HG03135 (cell line): Measurements from ENCODE around the gene TRABD2A.
A peak's percentile ranks its signal among the peaks of the same experiment; 100 is the strongest.

ENCODE experiments used
- ATAC-seq: cut with Tn5 transposase; IDR thresholded peaks from one replicate; pipeline ENCODE4 v1.9.1; 2021; ENCODE audit warnings: mild to moderate bottlenecking, moderate library complexity; ENCODE audit not compliant: unreplicated experiment

Gene TRABD2A

DNA sequence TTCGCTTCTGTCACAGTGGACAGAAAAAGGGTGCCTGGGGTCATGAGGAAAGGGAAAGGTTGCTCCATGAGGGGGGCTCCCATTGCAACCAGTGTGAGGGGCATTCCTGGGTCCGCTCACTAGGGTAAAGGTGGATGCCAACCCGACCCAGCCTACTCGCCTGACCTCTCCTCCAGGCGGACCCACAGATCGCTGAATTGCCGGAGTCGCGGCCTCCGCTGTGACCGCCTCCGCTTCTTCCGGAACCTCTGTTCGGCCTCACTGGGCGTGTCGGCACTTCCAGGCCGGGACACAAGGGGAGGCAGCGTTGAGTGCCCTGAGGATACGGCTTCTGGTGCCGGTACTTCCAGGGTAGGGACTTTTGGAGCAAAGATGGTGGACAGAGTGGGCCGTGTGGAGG lies 57.1 kb downstream of the TRABD2A start:
- no peak for ATAC-seq

DNA sequence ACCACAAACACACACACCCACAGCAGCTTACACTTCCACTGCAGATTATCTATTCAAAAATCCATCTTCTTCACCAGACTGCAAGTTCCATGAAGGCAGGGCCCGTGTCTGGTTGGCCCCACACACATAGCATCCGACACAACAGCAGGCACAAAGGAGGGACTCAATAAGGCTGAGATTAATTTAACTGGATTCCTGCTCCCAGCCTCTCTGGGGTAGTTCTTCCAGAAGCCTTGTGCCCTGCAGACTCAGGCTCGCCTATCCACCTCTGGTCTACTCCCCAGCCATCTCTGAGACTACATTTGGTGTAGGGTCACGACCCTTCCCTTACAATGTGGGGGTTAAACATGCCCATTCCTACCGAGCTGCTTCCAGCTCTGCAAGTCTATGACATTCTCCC lies 57.7 kb downstream of the TRABD2A start:
- no peak for ATAC-seq

DNA sequence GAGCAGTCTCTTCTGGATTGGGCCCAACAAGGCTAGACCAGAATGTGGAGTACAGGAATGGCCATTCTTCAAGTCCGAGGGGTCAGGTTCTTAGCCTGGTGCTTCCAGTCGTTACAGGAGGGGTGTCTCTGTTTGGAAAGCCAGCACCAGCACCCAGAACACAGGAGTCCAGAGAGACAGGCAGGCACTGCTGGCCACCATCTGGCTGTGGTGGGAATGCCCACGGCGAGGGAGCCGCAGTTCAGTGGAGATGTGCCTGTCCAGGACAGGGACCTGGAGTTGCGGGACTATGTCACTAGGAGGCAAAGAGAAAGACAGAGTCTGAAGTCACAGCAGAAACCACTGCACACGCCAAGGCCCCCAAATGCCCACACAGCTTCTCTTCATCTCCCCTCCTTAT lies 59.1 kb downstream of the TRABD2A start:
- ATAC-seq = no peak

DNA sequence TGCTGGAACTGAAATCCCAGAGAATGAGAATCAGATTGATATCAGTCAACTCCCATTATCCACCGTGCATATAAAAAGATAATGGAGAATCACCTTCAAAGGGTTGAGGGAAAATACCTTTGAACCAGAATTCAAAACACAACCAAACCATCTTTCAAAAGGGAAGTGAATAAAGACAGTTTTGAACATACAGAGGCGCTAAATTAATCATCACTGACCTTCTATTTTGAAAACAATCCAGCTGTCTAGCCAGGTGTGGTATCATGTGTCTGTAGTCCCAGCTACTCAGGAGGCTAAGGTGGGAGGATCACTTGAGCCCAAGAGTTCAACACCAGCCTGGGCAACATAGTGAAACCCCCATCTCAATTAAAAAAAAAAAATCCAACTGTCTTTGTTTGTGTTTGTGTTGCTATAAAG lies 63.6 kb downstream of the TRABD2A start:
- ATAC-seq = peak; percentile 89

DNA sequence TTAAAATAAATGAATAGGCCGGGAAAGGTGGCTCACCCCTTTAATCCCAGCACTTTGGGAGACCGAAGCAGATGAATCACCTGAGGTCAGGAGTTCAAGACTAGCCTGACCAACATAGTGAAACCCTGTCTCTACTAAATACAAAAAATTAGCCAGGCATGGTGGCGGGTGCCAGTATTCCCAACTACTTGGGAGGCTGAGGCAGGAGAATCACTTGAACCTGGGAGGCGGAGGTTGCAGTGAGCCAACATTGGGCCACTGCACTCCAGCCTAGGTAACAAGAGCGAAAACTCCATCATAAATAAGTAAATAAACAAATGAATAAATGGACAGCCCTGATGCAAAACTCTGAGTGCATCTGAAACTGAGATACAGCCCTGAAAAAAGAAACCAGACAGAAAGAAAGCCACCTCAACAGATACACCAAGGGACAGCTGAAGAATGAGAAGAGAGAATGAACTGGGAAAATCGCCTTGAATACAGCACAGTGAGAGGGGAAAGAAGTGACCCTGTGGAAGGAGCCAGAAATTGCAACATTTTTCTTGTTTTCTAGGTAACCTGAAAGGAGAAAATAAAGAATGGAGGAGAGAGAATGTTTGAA lies 64.4 kb downstream of the TRABD2A start:
- peak; percentile 71 for ATAC-seq

DNA sequence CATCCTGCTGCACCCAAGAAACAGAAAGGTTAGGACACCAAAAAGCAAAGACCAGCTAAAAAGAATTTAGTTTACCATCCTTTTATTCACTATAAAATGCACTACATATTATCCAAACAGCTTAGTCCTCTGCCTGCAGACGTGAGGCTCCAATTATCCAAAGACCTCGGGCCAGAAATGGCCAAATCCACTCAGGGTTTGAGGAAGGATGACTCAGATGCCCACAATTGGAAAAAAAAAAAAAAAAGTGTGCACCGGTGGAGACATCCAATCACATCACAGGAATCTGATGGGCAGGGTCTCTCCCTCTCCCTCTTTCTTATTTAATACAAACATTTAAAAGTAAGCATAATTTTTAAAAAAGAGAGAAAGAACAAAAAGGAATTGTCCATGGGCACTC lies 65.7 kb downstream of the TRABD2A start:
- no peak for ATAC-seq

DNA sequence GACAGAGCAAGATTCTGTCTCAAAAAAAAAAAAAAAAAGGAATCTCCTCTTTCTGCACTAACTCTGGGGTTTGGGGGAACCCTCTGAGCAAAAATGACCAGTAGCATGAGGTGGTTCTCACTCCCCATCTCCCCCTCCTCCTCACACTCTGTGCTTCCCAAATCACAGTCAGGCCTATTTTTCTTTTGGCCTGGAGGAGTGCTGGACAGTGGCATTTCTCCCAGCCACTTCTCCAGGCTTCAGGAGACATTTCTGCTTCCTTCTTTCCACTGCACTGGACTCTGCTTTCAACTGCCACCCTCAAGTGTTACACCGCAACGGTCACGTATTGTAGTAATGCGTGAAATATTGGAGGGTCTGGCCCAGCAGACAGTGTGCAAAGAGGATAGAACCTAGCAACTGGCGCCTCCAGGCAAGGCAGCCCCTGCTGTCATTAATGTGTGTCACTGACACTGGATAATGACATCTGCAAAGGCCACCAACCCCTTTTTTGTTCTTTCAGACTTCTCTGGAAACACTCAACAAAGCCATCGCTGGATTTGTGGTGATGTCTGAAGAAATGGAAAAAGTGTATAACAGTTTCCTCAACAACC lies 68.9 kb downstream of the TRABD2A start:
- ATAC-seq = no peak

DNA sequence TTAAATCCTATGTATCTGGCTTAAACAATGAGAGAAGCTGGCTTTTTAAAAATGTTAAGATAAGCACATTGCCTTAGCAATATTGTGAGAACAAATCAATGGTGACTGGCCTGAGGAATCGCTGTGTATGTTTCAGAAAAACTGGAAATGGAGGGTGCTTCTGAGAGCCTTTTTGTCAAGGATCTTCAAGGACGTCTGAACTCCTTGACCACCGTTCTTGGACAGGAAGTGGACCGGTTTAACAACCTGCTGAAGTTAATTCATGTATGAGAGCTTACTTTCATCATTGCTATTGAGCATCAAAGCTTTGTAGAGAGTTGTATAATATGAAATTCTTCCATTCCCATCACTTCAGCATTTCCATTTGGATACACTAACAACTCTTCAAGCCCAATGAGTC lies 72.6 kb downstream of the TRABD2A start:
- ATAC-seq = no peak

DNA sequence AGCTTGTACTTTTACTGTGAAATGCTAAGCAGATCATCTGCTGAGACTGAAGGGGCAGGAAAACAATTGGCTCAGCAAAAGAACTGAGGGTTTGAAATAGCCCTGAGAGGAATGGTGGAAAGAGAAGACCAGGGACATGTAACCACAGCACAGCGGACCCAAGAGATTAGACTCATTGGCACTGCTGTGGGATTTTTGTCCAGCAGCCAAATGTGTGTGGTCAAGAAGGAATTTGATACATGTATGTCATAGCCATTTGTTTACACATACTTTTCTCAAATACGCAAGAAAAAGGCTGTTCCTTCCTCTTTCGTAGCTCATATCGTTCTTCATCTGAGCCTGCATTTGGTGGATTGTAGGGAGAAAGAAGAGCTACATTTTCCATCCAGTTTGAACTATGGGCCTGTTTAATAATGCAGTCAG lies 73.8 kb downstream of the TRABD2A start:
- no peak for ATAC-seq

DNA sequence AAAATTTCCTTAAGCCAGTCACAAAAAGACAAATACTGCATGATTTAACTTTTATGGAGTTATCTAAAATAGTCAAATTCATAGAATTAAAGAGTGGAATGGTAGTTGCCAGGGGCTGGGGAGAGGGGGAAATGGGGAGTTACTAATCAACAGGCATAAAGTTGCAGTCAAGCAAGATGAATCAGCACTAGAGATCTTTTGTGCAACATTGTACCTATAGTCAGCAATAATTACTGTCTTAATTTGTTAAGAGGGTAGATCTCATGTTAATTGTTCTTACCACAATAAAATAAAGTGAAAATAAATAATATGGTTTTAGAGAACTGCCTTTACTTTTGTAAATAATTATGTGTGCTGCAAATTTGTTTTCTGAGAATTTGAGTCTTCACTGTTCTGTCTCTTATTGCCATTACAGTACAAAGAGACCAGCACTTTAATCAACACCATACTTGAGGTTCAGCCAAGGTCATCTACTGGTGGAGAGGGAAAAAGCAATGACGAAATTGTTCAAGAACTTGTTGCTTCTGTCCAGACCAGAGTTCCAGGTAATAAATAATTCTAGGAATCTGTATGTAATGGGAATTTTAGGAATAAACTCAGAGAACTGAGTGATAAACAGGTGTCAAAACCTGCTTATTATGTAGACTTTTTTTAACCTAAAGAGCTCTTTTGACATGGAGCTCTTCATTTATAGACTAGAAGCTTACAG lies 75.5 kb downstream of the TRABD2A start:
- ATAC-seq = no peak

DNA sequence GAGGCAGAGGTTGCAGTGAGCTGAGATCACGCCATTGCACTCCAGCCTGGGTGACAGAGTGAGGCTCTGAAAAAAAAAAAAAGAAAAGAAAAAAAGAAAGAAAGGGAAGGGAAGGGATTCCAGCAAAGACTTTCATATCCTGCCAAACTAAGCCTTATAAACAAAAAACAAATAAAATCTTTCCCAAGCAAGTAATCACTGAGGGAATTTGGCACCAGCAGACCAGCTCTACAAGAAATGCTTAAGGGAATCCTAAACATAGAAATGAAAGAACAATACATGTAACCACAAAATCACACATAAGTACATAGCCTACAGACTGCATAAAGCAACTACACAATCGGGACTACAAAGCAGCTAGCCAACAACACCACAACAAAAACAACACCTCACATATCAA lies 79.1 kb downstream of the TRABD2A start:
- ATAC-seq = no peak

DNA sequence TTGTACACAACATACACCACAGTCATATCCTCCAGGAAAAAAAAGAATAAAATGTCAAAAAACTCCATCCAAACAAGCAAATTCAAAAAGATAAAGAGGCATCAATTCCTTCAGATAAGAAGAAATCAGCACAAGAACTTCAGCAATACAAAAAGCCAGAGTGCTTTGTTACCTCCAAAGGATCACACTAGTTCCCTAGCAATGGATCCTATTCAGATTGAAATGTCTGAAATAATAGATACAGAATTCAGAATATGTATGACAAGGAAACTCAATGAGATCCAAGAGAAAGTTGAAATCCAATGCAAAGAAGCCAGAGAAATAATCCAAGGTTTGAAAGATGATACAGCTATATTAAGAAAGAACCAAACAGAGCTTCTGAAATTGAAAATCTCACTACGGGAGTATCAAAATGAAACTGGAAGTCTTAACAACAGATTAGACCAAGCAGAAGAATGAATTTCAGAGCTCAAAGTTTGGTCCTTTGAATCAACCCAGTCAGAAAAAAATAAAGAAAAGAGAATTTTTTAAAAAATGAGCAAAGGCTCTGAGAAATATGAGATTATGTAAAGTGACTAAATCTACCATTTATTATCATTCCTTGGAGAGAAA lies 80.6 kb downstream of the TRABD2A start:
- peak; percentile 93 for ATAC-seq

DNA sequence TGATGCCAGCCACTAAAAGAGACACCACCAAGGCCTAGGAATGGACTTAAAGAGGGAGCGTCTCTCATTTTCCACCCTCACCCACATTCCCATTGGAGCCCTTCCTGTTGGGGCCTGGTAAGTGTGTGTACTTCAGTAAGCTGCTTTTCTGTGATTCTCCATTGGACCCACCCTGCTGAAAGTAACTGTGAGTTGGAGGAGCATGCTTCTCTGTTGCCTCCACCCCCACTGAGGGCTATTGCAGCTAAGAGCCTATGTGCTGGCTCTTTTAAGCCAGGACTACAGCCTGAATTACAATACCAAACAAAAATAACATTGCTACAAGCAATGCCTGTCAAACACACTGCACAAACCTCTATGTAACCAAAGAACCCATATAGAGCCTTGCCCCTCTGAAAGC lies 81.1 kb downstream of the TRABD2A start:
- no peak for ATAC-seq

DNA sequence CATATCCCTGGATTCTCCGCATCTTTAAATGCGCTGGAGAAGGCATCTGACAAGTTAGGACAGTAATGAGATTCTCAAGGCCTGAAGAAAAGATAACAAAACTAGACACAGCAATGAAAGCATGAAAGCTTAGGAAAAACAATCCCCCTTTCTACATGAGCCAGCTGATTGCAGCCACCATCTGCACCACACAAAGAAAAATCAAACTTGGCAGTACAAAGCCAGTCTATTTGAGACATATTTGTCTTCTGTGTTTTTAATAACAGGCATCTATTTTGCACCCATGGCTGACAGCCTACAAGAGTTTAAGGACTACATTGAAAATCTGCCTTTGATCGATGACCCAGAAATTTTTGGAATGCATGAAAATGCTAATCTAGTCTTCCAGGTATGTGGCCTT lies 83.6 kb downstream of the TRABD2A start:
- ATAC-seq = no peak

DNA sequence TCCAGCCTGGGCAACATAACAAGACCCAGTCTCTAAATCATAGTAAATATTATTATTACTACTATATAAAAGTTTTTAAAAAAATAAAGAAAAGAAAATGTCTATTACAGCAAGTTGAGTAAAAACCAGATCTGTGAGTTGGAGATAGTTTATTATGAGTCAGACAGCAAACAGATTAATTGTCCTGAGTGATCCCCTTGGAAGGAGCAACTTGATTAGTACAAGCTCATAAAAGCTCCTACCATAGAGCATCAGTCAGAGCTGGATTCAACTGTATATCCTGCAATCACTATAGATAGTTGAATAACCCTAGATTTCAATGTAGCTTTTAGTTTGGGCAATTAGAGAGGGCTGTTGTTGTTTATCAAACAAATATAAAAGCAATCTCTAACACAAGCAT lies 84.1 kb downstream of the TRABD2A start:
- no peak for ATAC-seq

DNA sequence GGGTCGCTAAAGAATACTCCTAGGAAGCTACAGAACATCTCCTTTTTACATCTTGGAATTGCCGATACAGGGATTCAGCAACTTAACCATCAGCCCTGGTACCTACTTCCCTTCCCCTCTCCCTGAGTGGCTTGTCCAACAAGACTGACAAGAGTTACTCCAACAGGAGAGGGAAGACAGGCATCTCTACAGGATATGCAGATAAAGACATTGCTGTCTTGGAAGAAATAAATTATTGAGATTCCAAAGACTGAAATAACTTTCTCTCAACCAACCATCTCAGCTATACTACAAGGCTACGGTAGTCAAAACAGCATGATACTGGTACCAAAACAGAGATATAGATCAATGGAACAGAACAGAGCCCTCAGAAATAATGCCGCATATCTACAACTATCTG lies 87.2 kb downstream of the TRABD2A start:
- no peak for ATAC-seq

DNA sequence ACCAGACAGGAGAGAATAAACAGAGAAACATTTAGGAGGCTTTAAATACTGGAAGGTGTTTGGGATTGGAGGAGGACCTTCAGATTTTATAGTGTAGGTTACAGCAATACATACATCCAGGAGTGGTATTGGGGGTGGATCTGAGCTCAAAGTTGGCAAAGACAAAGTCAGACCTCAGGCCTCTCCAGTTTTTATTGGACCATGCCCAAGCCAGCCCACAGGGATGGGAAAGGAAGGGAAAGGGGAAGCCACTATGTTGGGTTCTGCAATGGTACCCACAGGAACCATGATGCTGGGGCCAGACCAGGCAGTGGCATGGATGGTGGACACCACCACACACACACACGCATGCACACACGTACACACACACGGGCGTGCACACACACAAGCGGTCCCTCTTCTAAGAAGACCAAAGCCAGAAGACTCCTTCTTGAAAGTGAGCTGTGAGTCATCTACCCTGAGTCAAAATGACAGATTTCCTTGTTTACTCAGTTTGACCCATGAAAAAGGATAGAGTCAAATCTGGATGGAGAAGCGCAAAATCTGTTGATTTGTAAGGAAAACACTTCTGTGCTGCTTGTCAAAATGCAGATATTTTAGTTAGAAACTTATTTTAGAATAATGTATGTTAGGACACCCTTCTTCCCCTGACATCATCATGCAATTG lies 87.9 kb downstream of the TRABD2A start:
- no peak for ATAC-seq

DNA sequence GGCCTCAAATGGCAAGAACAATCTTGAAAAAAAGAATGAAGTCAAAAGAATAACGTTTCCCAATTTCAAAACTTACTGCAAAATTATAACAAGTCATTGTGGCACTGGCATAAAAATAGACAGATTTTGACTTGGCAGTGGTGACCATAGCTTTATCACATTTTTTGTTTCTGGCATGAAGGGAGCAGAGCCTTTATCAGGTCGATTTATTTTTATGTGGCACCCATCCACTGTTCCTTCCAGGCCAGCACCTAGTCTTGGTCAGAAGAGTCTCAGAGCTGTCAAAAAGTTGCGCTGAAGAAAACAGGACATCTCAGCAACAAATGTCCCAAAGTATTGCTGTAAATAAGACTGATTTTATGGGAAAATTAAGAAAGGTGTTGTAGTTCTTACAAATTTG lies 92.4 kb downstream of the TRABD2A start:
- no peak for ATAC-seq

DNA sequence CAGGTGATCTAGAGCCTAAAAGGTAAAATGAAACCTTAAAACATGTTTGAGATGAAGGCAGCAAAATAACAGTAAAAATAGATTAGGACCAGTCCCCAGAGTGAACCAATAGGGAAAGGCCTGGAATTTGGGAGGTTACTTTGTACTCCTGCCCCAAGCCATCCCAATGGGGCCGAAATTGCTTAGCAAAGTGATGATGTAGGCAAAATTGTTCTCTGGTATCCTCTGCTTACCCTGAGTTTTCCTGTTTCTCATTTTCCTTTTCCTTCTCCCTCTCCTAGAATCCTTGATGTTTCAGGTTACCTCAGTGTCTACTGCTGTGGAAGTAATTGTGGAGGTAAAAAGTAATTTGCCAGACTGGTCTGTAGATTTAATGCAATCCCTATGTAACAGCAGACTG lies 92.9 kb downstream of the TRABD2A start:
- no peak for ATAC-seq

DNA sequence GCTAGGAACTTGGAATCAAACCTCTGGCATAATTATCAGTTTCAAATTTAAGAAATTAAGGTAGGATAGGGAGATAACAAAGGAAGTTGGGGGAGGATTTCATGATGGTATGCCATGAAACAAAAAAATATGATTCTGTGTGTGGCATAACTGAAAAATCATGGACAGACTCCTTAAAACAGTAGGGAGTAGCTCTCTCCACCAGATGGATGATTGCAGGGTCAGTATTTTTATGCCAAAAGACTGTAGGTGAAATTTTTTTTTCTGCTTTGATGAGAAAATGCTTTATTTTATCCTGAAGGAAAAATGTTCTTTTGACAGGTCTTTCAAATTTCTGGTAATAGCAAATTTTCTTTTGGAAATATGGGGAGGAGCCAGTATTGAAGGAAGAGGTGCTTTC lies 94.3 kb downstream of the TRABD2A start:
- ATAC-seq = no peak

DNA sequence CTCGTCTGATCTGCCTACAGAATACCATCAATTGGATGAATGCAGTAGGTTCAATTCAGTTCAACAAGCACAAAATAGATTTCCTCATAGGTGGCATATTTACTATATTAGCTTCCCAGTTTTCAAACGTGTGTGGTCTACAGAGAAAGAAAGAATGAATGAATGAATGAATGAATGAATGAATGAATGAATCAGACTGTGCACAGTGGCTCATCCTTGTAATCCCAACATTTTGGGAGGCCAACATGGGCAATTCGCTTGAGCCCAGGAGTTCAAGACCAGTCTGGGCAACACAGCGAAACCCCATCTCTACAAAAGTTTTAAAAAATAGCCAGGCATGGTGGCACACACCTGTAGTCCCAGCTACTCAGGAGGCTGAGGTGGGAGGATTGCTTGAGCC lies 94.9 kb downstream of the TRABD2A start:
- no peak for ATAC-seq
